HepG2 (cell line): ENCODE results near the gene ZNF792.

Source experiments
- POLR2AphosphoS5 ChIP-seq: IDR thresholded peaks from 2 replicates; pipeline ENCODE4 v1.6.1; 2012; ENCODE audit warnings: low read depth, low read length
- ZSCAN29 ChIP-seq: sonication (generic); formaldehyde crosslinking; conservative IDR thresholded peaks from 2 replicates; pipeline ENCODE4 v1.4.0; 2020; ENCODE audit warnings: mild to moderate bottlenecking, missing genetic modification reagents

DNA sequence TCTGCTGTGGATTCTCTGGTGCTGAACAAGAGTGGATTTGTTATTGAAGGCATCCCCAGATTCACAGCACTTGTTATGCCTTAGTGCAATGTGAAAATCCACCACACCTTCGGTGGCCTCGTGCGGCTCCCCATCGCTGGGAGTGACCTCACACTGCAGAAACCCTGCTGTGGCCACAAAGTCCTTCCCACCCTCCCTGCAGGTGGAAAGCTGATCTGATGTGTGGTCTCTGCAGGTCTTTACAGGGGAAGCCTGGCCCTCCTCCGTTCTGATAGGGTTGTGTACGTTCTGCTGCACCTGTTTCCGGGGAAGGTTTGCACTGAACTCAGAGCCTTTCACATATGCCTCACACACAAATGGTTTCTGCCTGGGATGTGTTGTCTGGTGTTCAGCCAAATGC, 5.0 kb downstream of the ZNF792 start:
- TF ChIP-seq POLR2AphosphoS5 (no peak), ZSCAN29 (CRISPR knock-in tag) (no peak)
